Renal cortical epithelial cell (primary cell): ENCODE data around the gene HGFAC. TPM values are rescaled to one million over a fixed set of nuclear protein-coding genes. Genes with fewer than 3 reads are reported as not detected.

Source experiments
- DNase-seq: peaks from one replicate; pipeline ENCODE4 v3.0.0-alpha.2; 2011; ENCODE audit warnings: low read depth
- total RNA-seq: library from RNA; depleted of rRNA; stranded (reverse); fragments of >200 nt; gene quantifications from 2 replicates; pipeline ENCODE4 v1.2.3, GENCODE V29; 2014

HGFAC gene
- total RNA-seq, 1 donor from 2014 or later, result 0.25 TPM

GRCh38 chr4:3424522-3425095 is 17.2 kb upstream of the HGFAC start:
- DNase-seq, result no peak

GRCh38 chr4:3426465-3427133 is 15.2 kb upstream of the HGFAC start:
- no peak for DNase-seq

DNA sequence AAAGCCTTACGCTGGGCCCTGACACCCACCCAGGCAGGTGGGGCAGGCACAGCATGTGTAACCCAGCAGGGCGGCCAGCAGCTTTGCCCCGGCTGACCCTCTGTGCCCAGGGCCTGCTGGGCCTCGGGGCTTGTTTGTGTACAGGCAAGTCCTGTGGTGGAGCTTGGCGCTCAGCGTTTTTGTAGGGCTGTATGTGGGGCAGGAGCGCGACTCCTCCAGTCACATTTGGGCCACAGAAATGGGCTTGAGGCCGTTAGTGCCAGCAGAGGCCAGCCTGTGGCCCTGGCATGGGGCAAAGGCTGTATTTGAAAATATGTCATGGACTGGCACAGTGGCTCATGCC is 14.7 kb upstream of the HGFAC start:
- DNase-seq, result no peak

DNA sequence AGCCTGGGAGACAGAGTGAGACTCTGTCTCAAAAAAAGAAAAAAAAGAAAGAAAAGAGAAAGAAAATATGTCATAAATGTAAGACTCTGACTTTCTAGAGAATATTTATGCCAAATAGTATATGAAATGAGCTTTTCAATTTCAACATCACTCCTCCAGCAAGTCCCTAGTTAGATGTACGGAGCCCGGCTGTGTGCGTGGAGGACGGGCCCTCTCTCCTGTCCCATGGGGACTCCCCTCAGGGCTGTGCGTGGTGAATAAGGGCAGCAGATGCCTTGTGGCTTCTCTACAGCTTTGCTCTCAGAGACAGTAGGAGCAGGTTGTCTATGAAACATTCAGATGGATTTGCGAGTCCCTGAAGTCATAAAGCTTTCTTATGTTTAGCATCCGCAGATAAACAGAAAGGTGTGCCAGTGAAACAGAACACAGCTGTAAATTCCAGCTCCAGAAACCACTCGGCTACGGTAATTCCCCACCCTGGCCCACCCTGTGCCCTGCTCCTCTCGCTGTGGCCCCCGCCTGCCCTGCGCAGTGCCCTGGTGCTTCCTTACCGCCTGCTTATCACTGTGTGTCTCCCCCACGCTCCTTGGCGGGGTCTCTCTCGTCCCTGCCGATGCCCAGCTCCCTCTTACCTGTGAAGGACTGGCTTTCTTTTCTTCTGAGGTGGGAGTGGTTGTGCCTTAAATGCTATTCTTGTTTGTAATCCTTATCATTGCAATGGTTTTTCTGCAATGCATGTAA is 13.9 kb upstream of the HGFAC start:
- no peak for DNase-seq

DNA sequence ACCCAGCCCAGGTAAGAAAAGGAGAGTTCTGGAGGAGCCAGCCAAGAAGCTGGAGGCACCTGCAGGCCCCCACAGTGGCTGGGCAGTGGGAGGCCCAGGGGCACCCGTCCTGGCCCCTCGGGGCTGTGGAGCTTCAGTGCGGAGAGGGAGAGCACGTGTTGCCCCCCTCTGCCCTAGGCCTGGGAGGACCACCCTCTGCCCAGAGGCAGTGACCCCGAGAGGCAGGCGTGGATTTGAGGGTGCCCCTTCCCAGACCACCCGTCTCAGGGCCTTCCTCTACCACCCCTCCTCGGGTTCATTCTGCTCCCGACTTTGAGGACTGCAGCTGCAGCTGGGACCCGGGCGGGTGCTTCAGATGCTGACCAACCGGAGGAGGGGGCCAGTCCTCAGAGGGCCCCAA is 12.1 kb upstream of the HGFAC start:
- DNase-seq, result no peak

GRCh38 chr4:3430524-3430923 is 11.2 kb upstream of the HGFAC start:
- no peak for DNase-seq

GRCh38 chr4:3431446-3431993 is 10.2 kb upstream of the HGFAC start:
- no peak for DNase-seq

DNA sequence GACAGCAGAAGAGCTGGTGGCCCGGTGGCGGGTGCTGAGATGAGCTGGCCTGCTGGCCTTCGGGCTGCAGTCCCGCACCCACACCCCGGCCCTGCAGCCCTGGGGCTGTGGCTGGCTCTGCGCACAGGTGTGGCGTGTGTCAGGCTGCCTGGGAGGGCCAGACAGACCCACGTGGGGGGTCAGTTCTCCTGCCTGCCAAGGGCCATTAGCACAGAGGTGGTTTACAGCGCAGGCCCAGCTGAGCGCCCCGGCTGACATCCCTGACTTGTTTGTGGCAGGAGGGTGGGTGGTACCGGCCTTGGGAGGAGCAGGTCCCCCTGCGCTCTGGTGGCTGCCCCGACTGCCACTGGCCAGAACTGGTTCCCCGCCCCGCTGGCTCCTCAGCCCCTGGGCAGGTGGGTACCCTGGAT is 9.4 kb upstream of the HGFAC start:
- no peak for DNase-seq

GRCh38 chr4:3433138-3433869 is 8.5 kb upstream of the HGFAC start:
- no peak for DNase-seq

- no peak for DNase-seq
These were observed 6.7 kb upstream of the HGFAC start for GRCh38 chr4:3434881-3435685.

GRCh38 chr4:3435686-3435956 is 6.1 kb upstream of the HGFAC start:
- DNase-seq, result no peak

GRCh38 chr4:3436048-3436797 is 5.5 kb upstream of the HGFAC start:
- no peak for DNase-seq

DNA sequence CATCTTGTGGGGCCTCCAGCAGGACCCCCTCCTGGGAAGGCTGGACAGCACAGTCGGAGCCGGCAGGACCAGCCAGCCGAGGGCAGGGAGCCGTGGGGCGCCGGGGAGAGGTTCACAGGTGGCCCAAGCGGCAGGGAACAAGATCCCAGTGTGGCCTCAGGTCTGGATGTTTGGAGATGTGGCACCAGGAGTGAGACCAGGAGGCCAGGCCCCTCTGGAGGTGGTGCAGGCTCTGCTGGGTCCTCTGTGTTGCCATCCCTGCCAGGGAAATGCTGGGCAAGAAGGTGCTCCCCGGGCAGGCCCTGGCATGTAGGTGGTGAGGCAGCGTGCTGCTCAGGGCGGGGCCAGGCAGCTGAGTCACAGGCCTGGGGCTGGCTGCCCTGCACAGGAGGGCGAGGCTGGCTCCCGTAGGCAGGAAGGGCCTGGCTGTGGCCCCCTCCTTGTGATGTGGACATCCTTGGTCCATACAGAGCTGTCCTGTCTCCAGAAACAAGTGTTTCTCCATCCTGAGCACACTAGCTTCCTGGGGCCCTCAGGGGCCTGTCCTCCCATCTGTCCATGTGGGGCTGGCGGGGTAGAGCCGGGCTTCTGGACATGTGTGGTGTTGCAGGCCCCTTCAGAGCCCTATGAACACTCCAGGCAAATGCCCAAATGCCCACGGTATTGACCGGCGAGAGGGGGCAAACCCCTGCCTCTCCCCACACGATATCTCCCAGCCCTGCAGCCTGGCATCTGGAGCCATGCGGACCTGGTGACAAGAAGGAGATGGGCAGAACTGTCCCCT is 4.8 kb upstream of the HGFAC start:
- DNase-seq, result peak; percentile 71

GRCh38 chr4:3437582-3437936 is 4.2 kb upstream of the HGFAC start:
- no peak for DNase-seq

GRCh38 chr4:3437998-3438846 is 3.5 kb upstream of the HGFAC start:
- DNase-seq, result no peak

DNA sequence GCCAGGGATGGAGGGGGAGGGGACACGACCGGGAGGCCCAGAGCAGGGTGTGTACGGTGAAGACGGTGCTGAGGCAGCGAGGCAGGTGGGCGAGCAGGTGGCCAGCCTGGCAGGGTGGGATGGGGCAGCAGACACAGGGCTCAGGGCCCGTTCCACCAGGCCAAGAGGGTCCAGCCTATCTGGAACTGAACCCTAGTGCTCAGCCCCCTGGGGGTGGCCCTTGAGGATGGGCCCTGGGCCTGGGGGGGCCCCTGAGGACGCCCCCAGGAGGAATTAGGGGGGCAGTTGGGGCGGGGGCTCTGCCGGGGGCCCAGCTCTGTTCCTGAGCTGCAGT is 3.0 kb upstream of the HGFAC start:
- no peak for DNase-seq

- no peak for DNase-seq
These were observed 2.4 kb upstream of the HGFAC start for GRCh38 chr4:3439391-3439790.

DNA sequence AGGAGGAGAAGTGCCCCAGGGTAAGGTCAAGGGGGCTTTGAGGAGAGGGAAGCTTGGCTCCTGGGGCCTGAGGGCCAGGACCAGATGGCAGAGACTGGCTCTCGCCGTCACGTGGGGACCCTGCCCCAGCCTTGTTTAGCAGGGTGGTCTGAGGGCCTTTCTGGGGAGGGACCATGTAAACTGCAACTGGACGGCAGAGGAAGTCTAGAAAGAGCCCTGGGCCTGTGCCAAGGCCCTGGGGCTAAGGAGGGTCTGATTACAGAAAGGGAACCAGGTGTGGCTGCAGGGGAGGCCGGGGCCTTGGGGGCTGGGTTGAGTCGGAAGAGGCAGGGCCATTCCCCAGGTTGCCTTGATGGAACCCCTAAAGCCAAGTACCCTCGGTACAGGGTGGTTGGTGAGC is 1.8 kb upstream of the HGFAC start:
- DNase-seq, result no peak

GRCh38 chr4:3440979-3441500 is 728 bp upstream of the HGFAC start:
- no peak for DNase-seq
